Heart right ventricle (tissue), 16 donors: ENCODE data around the gene ZNF746. TPM values are rescaled to one million over a fixed set of nuclear protein-coding genes. Genes with fewer than 3 reads are reported as not detected.

ENCODE experiments used
- ATAC-seq, 8 donors: fragments of 200-7000 bp; cut with Tn5 transposase; one replicate each; pipeline ENCODE4 v1.9.1; 2020; ENCODE audit warnings: mild to moderate bottlenecking in 8 of 8, moderate library complexity in 8 of 8, moderate number of reproducible peaks in 1 of 8
- DNase-seq, 2 donors: peaks; one replicate each; pipeline ENCODE4 v3.0.0-alpha.2; 2020
- H3K27ac ChIP-seq, 10 donors: fragments of 200-600 bp; sonication (generic) in 2 of 10; one replicate each; pipeline versions ENCODE4 v1.5.0 to v1.8.0; 2020 to 2022; ENCODE audit warnings: mild to moderate bottlenecking in 3 of 10
- H3K27me3 ChIP-seq, 7 donors: fragments of 200-600 bp; one replicate each; pipeline ENCODE4 v1.8.0; 2021 to 2022; ENCODE audit warnings: mild to moderate bottlenecking in 2 of 7
- H3K36me3 ChIP-seq, 9 donors: fragments of 200-600 bp; sonication (generic) in 1 of 9; one replicate each; pipeline versions ENCODE4 v1.5.0 to v1.8.0; 2020 to 2022; ENCODE audit warnings: mild to moderate bottlenecking in 2 of 9
- H3K4me1 ChIP-seq, 9 donors: fragments of 200-600 bp; sonication (generic) in 1 of 9; one replicate each; pipeline versions ENCODE4 v1.5.0 to v1.8.0; 2020 to 2022; ENCODE audit warnings: mild to moderate bottlenecking in 4 of 9
- H3K4me3 ChIP-seq, 10 donors: fragments of 200-600 bp; sonication (generic) in 2 of 10; one replicate each; pipeline versions ENCODE4 v1.5.0 to v1.8.0; 2020 to 2022; ENCODE audit warnings: mild to moderate bottlenecking in 7 of 10, moderate library complexity in 2 of 10
- H3K9me3 ChIP-seq, 11 donors: fragments of 200-600 bp in 10 of 11; sonication (generic) in 2 of 11; one replicate each; pipeline versions ENCODE4 v1.5.0 to v1.8.0; 2013 to 2022; ENCODE audit warnings: mild to moderate bottlenecking in 2 of 11, control low read depth in 1 of 11, moderate library complexity in 1 of 11
- CTCF ChIP-seq, 9 donors: fragments of 200-600 bp; sonication (generic) in 2 of 9; IDR thresholded peaks; one replicate each; pipeline versions ENCODE4 v1.5.0 to v1.8.0; 2021 to 2022; ENCODE audit warnings: antibody characterized with exemption in 9 of 9, mild to moderate bottlenecking in 5 of 9, moderate library complexity in 1 of 9
- WGBS, 2 donors: extraction: QIAGEN DNeasy Blood & Tissue Kit; methylation state at CpG; one replicate each; pipeline ENCODE4 v1.1.7; 2013; ENCODE audit warnings: inconsistent platforms in 1 of 2; 5-methylcytosine and 5-hydroxymethylcytosine counted together
- intact Hi-C, 10 donors: fragments of 100-400 bp; cut with DNase I; formaldehyde crosslinking; loops; one replicate each; pipeline versions ENCODE4 v1.11.1 to v1.14.2; 2022
- polyA plus RNA-seq, 2 donors: library from polyadenylated mRNA; stranded (reverse); fragments of 200-250 nt; gene quantifications; one replicate each; pipeline ENCODE4 v1.2.3, GENCODE V29; 2013
- total RNA-seq, 10 donors: library from RNA; stranded (reverse); fragmentation: NEBNext Ultra II Directional in 3 of 10; extraction: Animal tissue kit (Norgen Biotek cat#: 25700) in 3 of 10; gene quantifications; one replicate each; pipeline versions ENCODE4 v1.2.1 to v1.2.4, GENCODE V29; 2021 to 2023
- donor health status: Arrhythmogenic right ventricular cardiomyopathy.
- donor health status: ischemic (EF 13 %, LVEDD 7.1; RV severe dilation, severe dysfunction).
- donor health status: healthy with polysubstance abuse.
- donor health status: DM: no; HTN: yes; CAD: no.
- donor health status: DM: no; HTN: no; CAD: no.
- donor health status: ischemic (EF 25% LVEDD 6.9; RV normal size, moderate dysfunction).
- donor health status: ischemic (EF 25% LVEDD 5.7; RV mildly dilated, moderate dysfunction).
- donor health status: healthy.
- donor health status: DM: yes; HTN: yes; CAD: no.
- donor health status: Ischemic cardiomyopathy.
- donor health status: ischemic (EF 35%, LVEDD 5.7; RV mildly dilated, moderate dysfunction).
- donor health status: nonischemic (EF 11% LVEDD 7.7; RV severe dilation, severe dysfunction).
- donor health status: DM: yes; HTN: yes; CAD: no.
- donor health status: PGD.
- donor health status: ischemic (EF 29% LVEDD 5.4; RV normal size, mild dysfunction).
- donor health status: nonischemic (EF 23%, LVEDD 6.1; RV moderate dilation, normal function).

The ZNF746 gene
- total and polyA plus RNA-seq, 12 donors = 4.5 to 10.5 (median 8.1) TPM

GRCh38 chr7:149468208-149468607, 29.4 kb downstream of the ZNF746 start:
- H3K4me3 ChIP-seq = no peak overlapping the region
- intact Hi-C loops = no loop called here
- H3K4me1 ChIP-seq = no peaks in the 10 kb centered on the region
- peaks cover 0 to under 1% (median 0%) of the 10 kb centered on the region in 7 donors for H3K27me3 ChIP-seq
- 71 to 78% methylated on average over 5 of the region's 5 CpGs for WGBS, 2 donors
- TF ChIP-seq CTCF (IDR thresholded peaks at IDR 0.05) = no peak
- H3K9me3 ChIP-seq = peaks cover 0 to 5% (median 0%) of the 10 kb centered on the region in 11 donors
- no peak for ATAC-seq
- H3K27ac ChIP-seq = no peak overlapping the region
- no peak for DNase-seq
- peaks cover 0 to 24% (median 11%) of the 10 kb centered on the region in 9 donors for H3K36me3 ChIP-seq

GRCh38 chr7:149467321-149467859, 30.2 kb downstream of the ZNF746 start:
- H3K27ac ChIP-seq = no peak overlapping the region
- H3K27me3 ChIP-seq = peaks cover 0 to 6% (median 0%) of the 10 kb centered on the region in 7 donors
- no peaks in the 10 kb centered on the region for H3K4me1 ChIP-seq
- peaks cover 0 to 15% (median 3%) of the 10 kb centered on the region in 9 donors for H3K36me3 ChIP-seq
- H3K9me3 ChIP-seq = peaks cover 0 to 5% (median 0%) of the 10 kb centered on the region in 11 donors
- no peak overlapping the region for H3K4me3 ChIP-seq
- no peak for DNase-seq
- TF ChIP-seq CTCF (IDR thresholded peaks at IDR 0.05) = no peak
- intact Hi-C loops = no loop called here
- 82 to 92% methylated on average over 1 of the region's 1 CpG for WGBS, 2 donors
- no peak for ATAC-seq

GRCh38 chr7:149466364-149466763, 31.2 kb downstream of the ZNF746 start:
- no peak overlapping the region for H3K4me3 ChIP-seq
- peaks cover 0 to 7% (median 0%) of the 10 kb centered on the region in 9 donors for H3K36me3 ChIP-seq
- ATAC-seq = no peak
- intact Hi-C loops = no loop called here
- H3K4me1 ChIP-seq = peaks cover 0 to under 1% (median 0%) of the 10 kb centered on the region in 9 donors
- H3K27ac ChIP-seq = no peak overlapping the region
- DNase-seq = no peak
- peaks cover 0 to 10% (median 0%) of the 10 kb centered on the region in 7 donors for H3K27me3 ChIP-seq
- no peak for TF ChIP-seq CTCF (IDR thresholded peaks at IDR 0.05)
- peaks cover 0 to 5% (median 0%) of the 10 kb centered on the region in 11 donors for H3K9me3 ChIP-seq

- Histone ChIP-seq H3K36me3 (no peaks in the 10 kb centered on the region), H3K4me3 (no peak overlapping the region), H3K27me3 (peaks cover 0 to 17% (median 0%) of the 10 kb centered on the region in 7 donors), H3K9me3 (no peaks in the 10 kb centered on the region), H3K4me1 (peaks cover 3 to 15% (median 10%) of the 10 kb centered on the region in 9 donors), H3K27ac (no peak overlapping the region)
- 89 to 100% methylated on average over 1 of the region's 1 CpG for WGBS, 2 donors
- intact Hi-C loops = no loop called here
- DNase-seq (no peak), ATAC-seq (no peak)
- no peak for TF ChIP-seq CTCF (IDR thresholded peaks at IDR 0.05)
These were observed 34.0 kb downstream of the ZNF746 start for GRCh38 chr7:149463500-149464161.
